Measurements from ENCODE around the gene CRADD. TPM values are rescaled to one million over a fixed set of nuclear protein-coding genes. Genes with fewer than 3 reads are reported as not detected.

Gene CRADD
- polyA plus RNA-seq, 1 donor: 19.3 TPM

- H3K4me3 ChIP-seq (ENCODE audit: low read length): no peak overlapping the region
- no peaks in the 10 kb centered on the region for H3K27me3 ChIP-seq (ENCODE audit: control insufficient read depth, insufficient read depth, low read length)
- no peaks in the 10 kb centered on the region for H3K9me3 ChIP-seq (ENCODE audit: control insufficient read depth, low read depth, low read length)
- H3K27ac ChIP-seq (ENCODE audit: low read length): no peak overlapping the region
- H3K4me1 ChIP-seq (ENCODE audit: control insufficient read depth, insufficient read depth, low read length): peaks cover 11% of the 10 kb centered on the region
- no peaks in the 10 kb centered on the region for H3K36me3 ChIP-seq (ENCODE audit: control insufficient read depth, insufficient read depth, low read length)
- DNase-seq: no peak
- no CpG with 5 or more reads among the region's 3 CpGs for WGBS (ENCODE audit: insufficient coverage, low lambda C conversion rate)
These were observed 86.6 kb downstream of the CRADD start for GRCh38 chr12:93763746-93764147.

- H3K36me3 ChIP-seq (ENCODE audit: control insufficient read depth, insufficient read depth, low read length): no peaks in the 10 kb centered on the region
- H3K27ac ChIP-seq (ENCODE audit: low read length): no peak overlapping the region
- no CpG with 5 or more reads among the region's 2 CpGs for WGBS (ENCODE audit: insufficient coverage, low lambda C conversion rate)
- H3K9me3 ChIP-seq (ENCODE audit: control insufficient read depth, low read depth, low read length): no peaks in the 10 kb centered on the region
- no peaks in the 10 kb centered on the region for H3K27me3 ChIP-seq (ENCODE audit: control insufficient read depth, insufficient read depth, low read length)
- H3K4me1 ChIP-seq (ENCODE audit: control insufficient read depth, insufficient read depth, low read length): no peaks in the 10 kb centered on the region
- no peak overlapping the region for H3K4me3 ChIP-seq (ENCODE audit: low read length)
- no peak for DNase-seq
These were observed 89.2 kb downstream of the CRADD start for GRCh38 chr12:93766371-93766770.

GRCh38 chr12:93766796-93767523 lies 89.8 kb downstream of the CRADD start:
- Histone ChIP-seq H3K36me3 (ENCODE audit: control insufficient read depth, insufficient read depth, low read length) (no peaks in the 10 kb centered on the region), H3K4me3 (ENCODE audit: low read length) (no peak overlapping the region), H3K27ac (ENCODE audit: low read length) (no peak overlapping the region), H3K4me1 (ENCODE audit: control insufficient read depth, insufficient read depth, low read length) (no peaks in the 10 kb centered on the region), H3K9me3 (ENCODE audit: control insufficient read depth, low read depth, low read length) (no peaks in the 10 kb centered on the region), H3K27me3 (ENCODE audit: control insufficient read depth, insufficient read depth, low read length) (no peaks in the 10 kb centered on the region)
- DNase-seq: peak in 1 of 2 donors; percentile 46
- 52% methylated on average over 2 of the region's 6 CpGs for WGBS (ENCODE audit: insufficient coverage, low lambda C conversion rate)

- Histone ChIP-seq H3K36me3 (ENCODE audit: control insufficient read depth, insufficient read depth, low read length) (no peaks in the 10 kb centered on the region), H3K27me3 (ENCODE audit: control insufficient read depth, insufficient read depth, low read length) (no peaks in the 10 kb centered on the region), H3K4me1 (ENCODE audit: control insufficient read depth, insufficient read depth, low read length) (no peaks in the 10 kb centered on the region), H3K9me3 (ENCODE audit: control insufficient read depth, low read depth, low read length) (no peaks in the 10 kb centered on the region), H3K27ac (ENCODE audit: low read length) (no peak overlapping the region), H3K4me3 (ENCODE audit: low read length) (no peak overlapping the region)
- DNase-seq: no peak
These were observed 90.3 kb downstream of the CRADD start for GRCh38 chr12:93767524-93767863.

- Histone ChIP-seq H3K36me3 (ENCODE audit: control insufficient read depth, insufficient read depth, low read length) (no peaks in the 10 kb centered on the region), H3K27me3 (ENCODE audit: control insufficient read depth, insufficient read depth, low read length) (no peaks in the 10 kb centered on the region), H3K4me3 (ENCODE audit: low read length) (no peak overlapping the region), H3K4me1 (ENCODE audit: control insufficient read depth, insufficient read depth, low read length) (no peaks in the 10 kb centered on the region), H3K9me3 (ENCODE audit: control insufficient read depth, low read depth, low read length) (no peaks in the 10 kb centered on the region), H3K27ac (ENCODE audit: low read length) (no peak overlapping the region)
- DNase-seq: no peak
- 100% methylated on average over 1 of the region's 3 CpGs for WGBS (ENCODE audit: insufficient coverage, low lambda C conversion rate)
These were observed 95.0 kb downstream of the CRADD start for GRCh38 chr12:93772003-93772700.

GRCh38 chr12:93773122-93773871 lies 96.1 kb downstream of the CRADD start:
- WGBS (ENCODE audit: insufficient coverage, low lambda C conversion rate): 60% methylated on average over 1 of the region's 5 CpGs
- H3K27me3 ChIP-seq (ENCODE audit: control insufficient read depth, insufficient read depth, low read length): no peaks in the 10 kb centered on the region
- no peak for DNase-seq

GRCh38 chr12:93776581-93777018 lies 99.4 kb downstream of the CRADD start:
- Histone ChIP-seq H3K4me1 (ENCODE audit: control insufficient read depth, insufficient read depth, low read length) (no peaks in the 10 kb centered on the region), H3K9me3 (ENCODE audit: control insufficient read depth, low read depth, low read length) (no peaks in the 10 kb centered on the region), H3K36me3 (ENCODE audit: control insufficient read depth, insufficient read depth, low read length) (no peaks in the 10 kb centered on the region), H3K27ac (ENCODE audit: low read length) (no peak overlapping the region), H3K27me3 (ENCODE audit: control insufficient read depth, insufficient read depth, low read length) (no peaks in the 10 kb centered on the region), H3K4me3 (ENCODE audit: low read length) (no peak overlapping the region)
- 80% methylated on average over 1 of the region's 2 CpGs for WGBS (ENCODE audit: insufficient coverage, low lambda C conversion rate)
- DNase-seq: no peak

More at GRCh38 chr12:93773122-93773871, 96.1 kb downstream of the CRADD start:
- Histone ChIP-seq H3K36me3 (ENCODE audit: control insufficient read depth, insufficient read depth, low read length) (no peaks in the 10 kb centered on the region), H3K4me3 (ENCODE audit: low read length) (no peak overlapping the region), H3K27ac (ENCODE audit: low read length) (no peak overlapping the region), H3K4me1 (ENCODE audit: control insufficient read depth, insufficient read depth, low read length) (no peaks in the 10 kb centered on the region), H3K9me3 (ENCODE audit: control insufficient read depth, low read depth, low read length) (no peaks in the 10 kb centered on the region)

- no peaks in the 10 kb centered on the region for H3K9me3 ChIP-seq (ENCODE audit: control insufficient read depth, low read depth, low read length)
- no peak overlapping the region for H3K4me3 ChIP-seq (ENCODE audit: low read length)
- DNase-seq: no peak
- WGBS (ENCODE audit: insufficient coverage, low lambda C conversion rate): no CpG with 5 or more reads among the region's 3 CpGs
- no peaks in the 10 kb centered on the region for H3K4me1 ChIP-seq (ENCODE audit: control insufficient read depth, insufficient read depth, low read length)
- H3K36me3 ChIP-seq (ENCODE audit: control insufficient read depth, insufficient read depth, low read length): no peaks in the 10 kb centered on the region
- no peak overlapping the region for H3K27ac ChIP-seq (ENCODE audit: low read length)
- no peaks in the 10 kb centered on the region for H3K27me3 ChIP-seq (ENCODE audit: control insufficient read depth, insufficient read depth, low read length)
These were observed 100.1 kb downstream of the CRADD start for GRCh38 chr12:93777254-93777653.

GRCh38 chr12:93778306-93778705 lies 101.1 kb downstream of the CRADD start:
- DNase-seq: peak in 1 of 2 donors; percentile 18

GRCh38 chr12:93778766-93779165 lies 101.6 kb downstream of the CRADD start:
- DNase-seq: no peak
- no peaks in the 10 kb centered on the region for H3K4me1 ChIP-seq (ENCODE audit: control insufficient read depth, insufficient read depth, low read length)
- H3K4me3 ChIP-seq (ENCODE audit: low read length): no peak overlapping the region
- no peaks in the 10 kb centered on the region for H3K36me3 ChIP-seq (ENCODE audit: control insufficient read depth, insufficient read depth, low read length)
- WGBS (ENCODE audit: insufficient coverage, low lambda C conversion rate): no CpG with 5 or more reads among the region's 3 CpGs
- no peaks in the 10 kb centered on the region for H3K27me3 ChIP-seq (ENCODE audit: control insufficient read depth, insufficient read depth, low read length)
- H3K27ac ChIP-seq (ENCODE audit: low read length): no peak overlapping the region
- H3K9me3 ChIP-seq (ENCODE audit: control insufficient read depth, low read depth, low read length): no peaks in the 10 kb centered on the region

More at GRCh38 chr12:93778306-93778705, 101.1 kb downstream of the CRADD start:
- 100% methylated on average over 3 of the region's 5 CpGs for WGBS (ENCODE audit: insufficient coverage, low lambda C conversion rate)
- Histone ChIP-seq H3K27me3 (ENCODE audit: control insufficient read depth, insufficient read depth, low read length) (no peaks in the 10 kb centered on the region), H3K9me3 (ENCODE audit: control insufficient read depth, low read depth, low read length) (no peaks in the 10 kb centered on the region), H3K36me3 (ENCODE audit: control insufficient read depth, insufficient read depth, low read length) (no peaks in the 10 kb centered on the region), H3K4me3 (ENCODE audit: low read length) (no peak overlapping the region), H3K27ac (ENCODE audit: low read length) (no peak overlapping the region), H3K4me1 (ENCODE audit: control insufficient read depth, insufficient read depth, low read length) (no peaks in the 10 kb centered on the region)
